HEK293 (cell line): ENCODE measurements around the gene FNDC3A.

Experiments used
- CTCF ChIP-seq: fragments of 450-650 bp; formaldehyde crosslinking; IDR thresholded peaks from 2 replicates; pipeline ENCODE4 v1.5.1; 2016; ENCODE audit warnings: missing biosample characterization, missing genetic modification characterization
- RBAK ChIP-seq: fragments of 450-650 bp; formaldehyde crosslinking; IDR thresholded peaks from 2 replicates; pipeline ENCODE4 v1.5.1; 2016; ENCODE audit warnings: missing biosample characterization, missing genetic modification characterization
- REST ChIP-seq: fragments of 450-650 bp; formaldehyde crosslinking; IDR thresholded peaks from 2 replicates; pipeline ENCODE4 v1.5.1; 2016; ENCODE audit warnings: missing biosample characterization, missing genetic modification characterization
- SCRT2 ChIP-seq: fragments of 450-650 bp; formaldehyde crosslinking; IDR thresholded peaks from 2 replicates; pipeline ENCODE4 v1.5.1; 2016; ENCODE audit warnings: missing biosample characterization, missing genetic modification characterization
- ZNF138 ChIP-seq: fragments of 450-650 bp; formaldehyde crosslinking; IDR thresholded peaks from 2 replicates; pipeline ENCODE4 v1.5.1; 2016; ENCODE audit warnings: missing biosample characterization, missing genetic modification characterization, borderline replicate concordance
- ZNF248 ChIP-seq: fragments of 450-650 bp; formaldehyde crosslinking; IDR thresholded peaks from 2 replicates; pipeline ENCODE4 v1.5.1; 2017; ENCODE audit warnings: missing biosample characterization, missing genetic modification characterization
- ZNF274 ChIP-seq, 2 experiments: fragments of 200-500 bp in 1 of 2; fragments of 450-650 bp in 1 of 2; sonication (Bioruptor generic) in 1 of 2; formaldehyde crosslinking in 1 of 2; IDR thresholded peaks; 2 replicates each; pipeline versions ENCODE4 v1.5.1 to v1.6.1; 2014 to 2016; ENCODE audit warnings: borderline replicate concordance in 1 of 2, inconsistent platforms in 1 of 2, low read length in 1 of 2, missing biosample characterization in 1 of 2, missing genetic modification characterization in 1 of 2
- ZNF639 ChIP-seq: fragments of 450-650 bp; formaldehyde crosslinking; IDR thresholded peaks from 2 replicates; pipeline ENCODE4 v1.5.1; 2016; ENCODE audit warnings: missing biosample characterization, missing genetic modification characterization
- ZNF76 ChIP-seq: fragments of 450-650 bp; formaldehyde crosslinking; IDR thresholded peaks from 2 replicates; pipeline ENCODE4; 2016; ENCODE audit warnings: low read depth, missing biosample characterization, missing genetic modification characterization, borderline replicate concordance
- TF ChIP-seq, protein P1 (sequence below): fragments of 450-650 bp; formaldehyde crosslinking; IDR thresholded peaks from 2 replicates; pipeline ENCODE4 v1.5.0; 2017; ENCODE audit warnings: missing biosample characterization, missing genetic modification characterization, borderline replicate concordance
- TF ChIP-seq, protein P2 (sequence below): fragments of 450-650 bp; formaldehyde crosslinking; IDR thresholded peaks from 2 replicates; pipeline ENCODE4 v1.5.1; 2017; ENCODE audit warnings: missing biosample characterization, missing genetic modification characterization

GRCh38 chr13:49029570-49029969 lies 53.9 kb downstream of the FNDC3A start:
- TF ChIP-seq CTCF, result no peak
- TF ChIP-seq ZNF248 (tag by site-specific recombination), result no peak
- TF ChIP-seq, protein P1, sequence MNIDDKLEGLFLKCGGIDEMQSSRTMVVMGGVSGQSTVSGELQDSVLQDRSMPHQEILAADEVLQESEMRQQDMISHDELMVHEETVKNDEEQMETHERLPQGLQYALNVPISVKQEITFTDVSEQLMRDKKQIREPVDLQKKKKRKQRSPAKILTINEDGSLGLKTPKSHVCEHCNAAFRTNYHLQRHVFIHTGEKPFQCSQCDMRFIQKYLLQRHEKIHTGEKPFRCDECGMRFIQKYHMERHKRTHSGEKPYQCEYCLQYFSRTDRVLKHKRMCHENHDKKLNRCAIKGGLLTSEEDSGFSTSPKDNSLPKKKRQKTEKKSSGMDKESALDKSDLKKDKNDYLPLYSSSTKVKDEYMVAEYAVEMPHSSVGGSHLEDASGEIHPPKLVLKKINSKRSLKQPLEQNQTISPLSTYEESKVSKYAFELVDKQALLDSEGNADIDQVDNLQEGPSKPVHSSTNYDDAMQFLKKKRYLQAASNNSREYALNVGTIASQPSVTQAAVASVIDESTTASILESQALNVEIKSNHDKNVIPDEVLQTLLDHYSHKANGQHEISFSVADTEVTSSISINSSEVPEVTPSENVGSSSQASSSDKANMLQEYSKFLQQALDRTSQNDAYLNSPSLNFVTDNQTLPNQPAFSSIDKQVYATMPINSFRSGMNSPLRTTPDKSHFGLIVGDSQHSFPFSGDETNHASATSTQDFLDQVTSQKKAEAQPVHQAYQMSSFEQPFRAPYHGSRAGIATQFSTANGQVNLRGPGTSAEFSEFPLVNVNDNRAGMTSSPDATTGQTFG (tag by site-specific recombination), result no peak
- TF ChIP-seq SCRT2, result no peak
- TF ChIP-seq ZNF274 (IDR thresholded peaks at IDR 0.05; ENCODE audit: low read length), result no peak
- no peak for TF ChIP-seq ZNF274 (tag by site-specific recombination; IDR thresholded peaks at IDR 0.05; ENCODE audit: borderline replicate concordance)
- no peak for TF ChIP-seq RBAK (tag by site-specific recombination)
- TF ChIP-seq REST, result no peak
- TF ChIP-seq ZNF639 (tag by site-specific recombination), result no peak
- TF ChIP-seq, protein P2, sequence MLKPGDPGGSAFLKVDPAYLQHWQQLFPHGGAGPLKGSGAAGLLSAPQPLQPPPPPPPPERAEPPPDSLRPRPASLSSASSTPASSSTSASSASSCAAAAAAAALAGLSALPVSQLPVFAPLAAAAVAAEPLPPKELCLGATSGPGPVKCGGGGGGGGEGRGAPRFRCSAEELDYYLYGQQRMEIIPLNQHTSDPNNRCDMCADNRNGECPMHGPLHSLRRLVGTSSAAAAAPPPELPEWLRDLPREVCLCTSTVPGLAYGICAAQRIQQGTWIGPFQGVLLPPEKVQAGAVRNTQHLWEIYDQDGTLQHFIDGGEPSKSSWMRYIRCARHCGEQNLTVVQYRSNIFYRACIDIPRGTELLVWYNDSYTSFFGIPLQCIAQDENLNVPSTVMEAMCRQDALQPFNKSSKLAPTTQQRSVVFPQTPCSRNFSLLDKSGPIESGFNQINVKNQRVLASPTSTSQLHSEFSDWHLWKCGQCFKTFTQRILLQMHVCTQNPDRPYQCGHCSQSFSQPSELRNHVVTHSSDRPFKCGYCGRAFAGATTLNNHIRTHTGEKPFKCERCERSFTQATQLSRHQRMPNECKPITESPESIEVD (tag by site-specific recombination), result no peak
- TF ChIP-seq ZNF138, result no peak
- TF ChIP-seq ZNF76 (tag by site-specific recombination), result no peak
